Measurements from ENCODE around the gene ZMYND8. TPM values are rescaled to one million over a fixed set of nuclear protein-coding genes. Genes with fewer than 3 reads are reported as not detected.

ZMYND8 gene
- total and polyA plus RNA-seq, 2 of the 4 experiments (the other 2 are of a cell fraction), result 24.0 to 28.2 TPM

GRCh38 chr20:47181056-47181862 is 175.2 kb downstream of the ZMYND8 start:
- H4K91ac ChIP-seq (ENCODE audit: insufficient read depth, low read depth, low read length), result no peak overlapping the region
- peak overlapping the region; percentile 52 for H2AK9ac ChIP-seq (replicated peaks; ENCODE audit: low read depth, low read length, poor library complexity)
- H4K5ac ChIP-seq (ENCODE audit: low read depth, low read length), result peak overlapping the region; percentile 85; the same call in 1 of the 2 replicates
- intact Hi-C loops (cut with micrococcal nuclease), result no loop called here
- dilution Hi-C loops (cut with HindIII; ENCODE audit: low sequenced_read_pairs, unreplicated experiment), result no loop called here
- no peak overlapping the region for H3K23ac ChIP-seq (ENCODE audit: low read depth, low read length)
- no peaks in the 10 kb centered on the region; the same call in 1 of the 2 replicates for H3K9me1 ChIP-seq (ENCODE audit: insufficient read depth, low read length)
- POLR2A ChIA-PET (ENCODE audit: unreplicated experiment), result no interaction called here
- no peaks in the 10 kb centered on the region for H3K9me3 ChIP-seq (ENCODE audit: control insufficient read depth, insufficient read depth, low read length)
- H3K9ac ChIP-seq (ENCODE audit: low read depth, low read length), result no peak overlapping the region
- in situ Hi-C loops (cut with MboI; ENCODE audit: low sequenced_read_pairs), result no loop called here
- no peaks in the 10 kb centered on the region for H4K20me1 ChIP-seq (ENCODE audit: insufficient read depth, low read length)
- H3K4me1 ChIP-seq (ENCODE audit: control insufficient read depth, insufficient read depth, low read length), result no peaks in the 10 kb centered on the region
- no peaks in the 10 kb centered on the region for H3K79me1 ChIP-seq (ENCODE audit: low read depth in 1 of 2, low read length in 2 of 2)
- no peak overlapping the region for H3K27ac ChIP-seq (ENCODE audit: insufficient read depth, low read length)
- no peak overlapping the region for H3K14ac ChIP-seq (replicated peaks; ENCODE audit: low read depth, low read length)
- no peak overlapping the region for H2AK5ac ChIP-seq (ENCODE audit: low read depth, low read length)
- ATAC-seq (ENCODE audit: low read depth) (peak; percentile 95), DNase-seq (peak; percentile 83)
- no peak overlapping the region for H2BK120ac ChIP-seq (ENCODE audit: low read depth, low read length)
- no peak overlapping the region for H3K4me2 ChIP-seq (ENCODE audit: low read depth, low read length)
- peak overlapping the region; percentile 8 to 87 for H4K8ac ChIP-seq (ENCODE audit: low read depth in 2 of 2, low read length in 2 of 2)
- no peak overlapping the region for H2BK15ac ChIP-seq (ENCODE audit: low read depth, low read length)
- no peaks in the 10 kb centered on the region for H3K27me3 ChIP-seq (ENCODE audit: control insufficient read depth, insufficient read depth, low read length)
- H3K4ac ChIP-seq (ENCODE audit: low read depth, low read length), result no peak overlapping the region; the same call in 1 of the 2 replicates
- no peak overlapping the region for H2BK5ac ChIP-seq (ENCODE audit: low read depth, low read length, poor library complexity, severe bottlenecking)
- H2AFZ ChIP-seq (replicated peaks; ENCODE audit: low read length, poor library complexity), result peak overlapping the region; percentile 80
- no peak overlapping the region for H3K4me3 ChIP-seq (ENCODE audit: insufficient read depth, low read depth, low read length)
- no peaks in the 10 kb centered on the region; the same call in 1 of the 2 replicates for H3K36me3 ChIP-seq (ENCODE audit: control insufficient read depth, insufficient read depth, low read length)
- WGBS, 2 experiments (ENCODE audit: extremely low coverage in 2 of 2, insufficient read length in 1 of 2), result 67% methylated on average over 1 of the region's 5 CpGs; no CpG with 5 or more reads in 1 of the 2 experiments
- H3K18ac ChIP-seq (ENCODE audit: low read depth, low read length), result no peak overlapping the region
- BruUV-seq (replicated peaks), result no TSS peak
- CTCF ChIA-PET, result no interaction called here
- TF ChIP-seq POLR2A (IDR thresholded peaks at IDR 0.05; ENCODE audit: low read depth, low read length) (no peak), USF2 (IDR thresholded peaks at IDR 0.05; ENCODE audit: low read depth, low read length) (peak; percentile 96), CTCF (conservative IDR thresholded peaks at IDR 0.05; ENCODE audit: low read depth, low read length) (no peak), MAZ (IDR thresholded peaks at IDR 0.05; ENCODE audit: borderline replicate concordance, low read depth, low read length) (no peak), FOS (IDR thresholded peaks at IDR 0.05; ENCODE audit: low read depth, low read length) (no peak), MAFK (IDR thresholded peaks at IDR 0.05; ENCODE audit: low read depth, low read length) (no peak), MXI1 (IDR thresholded peaks at IDR 0.05; ENCODE audit: borderline replicate concordance, low read depth, low read length) (no peak), RAD21 (IDR thresholded peaks at IDR 0.05; ENCODE audit: low read length) (no peak), ELK1 (IDR thresholded peaks at IDR 0.05; ENCODE audit: borderline replicate concordance, low read depth, low read length) (no peak)
- H3K56ac ChIP-seq (ENCODE audit: extremely low read depth, insufficient read depth, low read length), result no peak overlapping the region
- no peak overlapping the region for H2BK20ac ChIP-seq (ENCODE audit: low read depth, low read length)

All from IMR-90 (cell line).